SK-N-SH treated with all-trans-retinoic acid at 6 μM for 48 hours (cell line): ENCODE results near the gene C1orf115.

Experiments
- ATAC-seq: fragments of 200-7000 bp; cut with Tn5 transposase; 3 replicates; pipeline ENCODE4 v1.9.1; 2020; ENCODE audit warnings: mild to moderate bottlenecking, moderate library complexity
- ARNTL ChIP-seq: fragments of 450-650 bp; formaldehyde crosslinking; IDR thresholded peaks from 2 replicates; pipeline ENCODE4 v1.5.0; 2020; ENCODE audit warnings: low read depth, mild to moderate bottlenecking, moderate library complexity, borderline replicate concordance
- CREB5 ChIP-seq: fragments of 250-450 bp; sonication (Bioruptor Pico); IDR thresholded peaks from 2 replicates; pipeline ENCODE4 v1.5.1; 2020; ENCODE audit warnings: low read depth, mild to moderate bottlenecking, moderate library complexity
- CSDC2 ChIP-seq: fragments of 250-450 bp; sonication (Bioruptor Pico); IDR thresholded peaks from 2 replicates; pipeline ENCODE4 v1.5.0; 2020; ENCODE audit warnings: mild to moderate bottlenecking, moderate library complexity
- CSRNP3 ChIP-seq: fragments of 250-450 bp; sonication (Bioruptor Pico); IDR thresholded peaks from 2 replicates; pipeline ENCODE4 v1.5.1; 2021; ENCODE audit warnings: mild to moderate bottlenecking, moderate library complexity
- ESRRG ChIP-seq: fragments of 250-450 bp; sonication (Bioruptor Pico); IDR thresholded peaks from 2 replicates; pipeline ENCODE4 v1.6.1; 2021; ENCODE audit warnings: mild to moderate bottlenecking
- GLIS3 ChIP-seq: fragments of 250-450 bp; sonication (Bioruptor Pico); IDR thresholded peaks from 2 replicates; pipeline ENCODE4 v1.5.0; 2020; ENCODE audit warnings: mild to moderate bottlenecking, moderate library complexity
- OSR1 ChIP-seq: fragments of 250-450 bp; sonication (Bioruptor Pico); IDR thresholded peaks from 2 replicates; pipeline ENCODE4 v1.8.0; 2022; ENCODE audit warnings: moderate library complexity, mild to moderate bottlenecking, inconsistent platforms
- POU6F1 ChIP-seq: fragments of 250-450 bp; sonication (Bioruptor Pico); IDR thresholded peaks from 2 replicates; pipeline ENCODE4 v1.8.0; 2021; ENCODE audit warnings: low read depth, mild to moderate bottlenecking, moderate library complexity, borderline replicate concordance
- PPARA ChIP-seq: fragments of 250-450 bp; sonication (Bioruptor Pico); IDR thresholded peaks from 2 replicates; pipeline ENCODE4 v1.5.0; 2020; ENCODE audit warnings: mild to moderate bottlenecking, borderline replicate concordance
- TCF4 ChIP-seq: fragments of 250-450 bp; sonication (Bioruptor Pico); IDR thresholded peaks from 2 replicates; pipeline ENCODE4 v1.8.0; 2021; ENCODE audit warnings: mild to moderate bottlenecking, moderate library complexity, borderline replicate concordance
- TOX ChIP-seq: fragments of 250-450 bp; sonication (Bioruptor Pico); IDR thresholded peaks from 2 replicates; pipeline ENCODE4 v1.8.0; 2021; ENCODE audit warnings: mild to moderate bottlenecking, moderate library complexity, borderline replicate concordance
- TSHZ2 ChIP-seq: fragments of 250-450 bp; sonication (Bioruptor Pico); IDR thresholded peaks from 2 replicates; pipeline ENCODE4 v1.5.0; 2020; ENCODE audit warnings: mild to moderate bottlenecking, moderate library complexity
- ZFP3 ChIP-seq: fragments of 250-450 bp; sonication (Bioruptor Pico); IDR thresholded peaks from 2 replicates; pipeline ENCODE4 v1.5.0; 2020; ENCODE audit warnings: mild to moderate bottlenecking, moderate library complexity
- ZFP30 ChIP-seq: fragments of 450-650 bp; formaldehyde crosslinking; IDR thresholded peaks from 2 replicates; pipeline ENCODE4 v1.5.0; 2022; ENCODE audit warnings: mild to moderate bottlenecking, moderate library complexity
- ZNF565 ChIP-seq: fragments of 450-650 bp; formaldehyde crosslinking; conservative IDR thresholded peaks from 2 replicates; pipeline ENCODE4 v1.5.0; 2020; ENCODE audit warnings: low read depth, mild to moderate bottlenecking, moderate library complexity
- ZNF70 ChIP-seq: fragments of 450-650 bp; formaldehyde crosslinking; IDR thresholded peaks from 2 replicates; pipeline ENCODE4 v1.5.0; 2020; ENCODE audit warnings: mild to moderate bottlenecking, moderate library complexity

Gene C1orf115

GRCh38 chr1:220746851-220747250 is 56.7 kb downstream of the C1orf115 start (continued):
- TF ChIP-seq CREB5 (no peak), ZNF70 (no peak), TCF4 (no peak), PPARA (CRISPR knock-in tag) (no peak), ZFP30 (CRISPR knock-in tag) (no peak)

- peak; percentile 1 for ATAC-seq
These were observed 57.4 kb downstream of the C1orf115 start for GRCh38 chr1:220747437-220748088.

GRCh38 chr1:220748089-220748934 is 58.1 kb downstream of the C1orf115 start, which contains the start of gene MTARC2:
TSS of gene MTARC2 (plus strand) at chr1:220748322. CDS start at chr1:220748532, 210 bp downstream.
- TF ChIP-seq ARNTL (CRISPR knock-in tag) (no peak), CSDC2 (CRISPR knock-in tag) (0 out of 2 replicates have a peak, but pooled peaks have one; percentile 49), TSHZ2 (no peak)
- peak; percentile 96 for ATAC-seq

More at GRCh38 chr1:220747437-220748088, 57.4 kb downstream of the C1orf115 start:
- TF ChIP-seq CREB5 (no peak), ZFP3 (CRISPR knock-in tag) (no peak), GLIS3 (CRISPR knock-in tag) (no peak), OSR1 (CRISPR knock-in tag) (no peak), POU6F1 (no peak), TCF4 (no peak), CSRNP3 (CRISPR knock-in tag) (no peak), TOX (no peak), ZNF565 (CRISPR knock-in tag) (no peak), ESRRG (no peak)
